Measurements from ENCODE around the gene UEVLD. TPM values are rescaled to one million over a fixed set of nuclear protein-coding genes. Genes with fewer than 3 reads are reported as not detected.

The UEVLD gene
- total RNA-seq, 1 experiment from 2014 or later: 31.6 TPM

GRCh38 chr11:18578975-18579598 is 9.4 kb downstream of the UEVLD start:
- TF ChIP-seq, protein P1, sequence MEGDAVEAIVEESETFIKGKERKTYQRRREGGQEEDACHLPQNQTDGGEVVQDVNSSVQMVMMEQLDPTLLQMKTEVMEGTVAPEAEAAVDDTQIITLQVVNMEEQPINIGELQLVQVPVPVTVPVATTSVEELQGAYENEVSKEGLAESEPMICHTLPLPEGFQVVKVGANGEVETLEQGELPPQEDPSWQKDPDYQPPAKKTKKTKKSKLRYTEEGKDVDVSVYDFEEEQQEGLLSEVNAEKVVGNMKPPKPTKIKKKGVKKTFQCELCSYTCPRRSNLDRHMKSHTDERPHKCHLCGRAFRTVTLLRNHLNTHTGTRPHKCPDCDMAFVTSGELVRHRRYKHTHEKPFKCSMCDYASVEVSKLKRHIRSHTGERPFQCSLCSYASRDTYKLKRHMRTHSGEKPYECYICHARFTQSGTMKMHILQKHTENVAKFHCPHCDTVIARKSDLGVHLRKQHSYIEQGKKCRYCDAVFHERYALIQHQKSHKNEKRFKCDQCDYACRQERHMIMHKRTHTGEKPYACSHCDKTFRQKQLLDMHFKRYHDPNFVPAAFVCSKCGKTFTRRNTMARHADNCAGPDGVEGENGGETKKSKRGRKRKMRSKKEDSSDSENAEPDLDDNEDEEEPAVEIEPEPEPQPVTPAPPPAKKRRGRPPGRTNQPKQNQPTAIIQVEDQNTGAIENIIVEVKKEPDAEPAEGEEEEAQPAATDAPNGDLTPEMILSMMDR (conservative IDR thresholded peaks at IDR 0.05): no peak
- TF ChIP-seq EZH2 (IDR thresholded peaks at IDR 0.05; ENCODE audit: low read depth): no peak
- H2AFZ ChIP-seq: no peak overlapping the region
- DNase-seq: peak in 1 of 2 experiments; percentile 31
- BruUV-seq (replicated peaks): TSS peak; percentile 8
- no peaks in the 10 kb centered on the region for H3K9me2 ChIP-seq (ENCODE audit: insufficient read depth)
- no peaks in the 10 kb centered on the region for H3K9me3 ChIP-seq (ENCODE audit: insufficient read depth, low read depth)
- peaks cover 18% of the 10 kb centered on the region; the same call in 1 of the 2 replicates for H3K36me3 ChIP-seq (ENCODE audit: low read depth)
- H3K4me3 ChIP-seq: no peak overlapping the region
- H3K4me1 ChIP-seq (replicated peaks; ENCODE audit: insufficient read depth): no peaks in the 10 kb centered on the region
- H3F3A ChIP-seq (ENCODE audit: insufficient read depth, low read depth): no peaks in the 10 kb centered on the region
- no peaks in the 10 kb centered on the region for H4K20me1 ChIP-seq (ENCODE audit: insufficient read depth)
- peak overlapping the region; percentile 29 for H3K27ac ChIP-seq
- ChIA-PET POLR2A (ENCODE audit: unreplicated experiment) (interaction anchor here (0.6 to 0.8 kb wide), 7 partner anchors 10 to 196 kb away, joined by 3 to 13 read pairs (median 6); partner anchors contain the start of gene UEVLD), CTCF (no interaction called here)
- H3K4me2 ChIP-seq: no peak overlapping the region
- no peaks in the 10 kb centered on the region for H3K27me3 ChIP-seq (ENCODE audit: insufficient read depth, low read depth)
- H3K79me2 ChIP-seq (ENCODE audit: low read depth): no peaks in the 10 kb centered on the region
- intact Hi-C loops (cut with micrococcal nuclease; ENCODE audit: unreplicated experiment): no loop called here

DNA sequence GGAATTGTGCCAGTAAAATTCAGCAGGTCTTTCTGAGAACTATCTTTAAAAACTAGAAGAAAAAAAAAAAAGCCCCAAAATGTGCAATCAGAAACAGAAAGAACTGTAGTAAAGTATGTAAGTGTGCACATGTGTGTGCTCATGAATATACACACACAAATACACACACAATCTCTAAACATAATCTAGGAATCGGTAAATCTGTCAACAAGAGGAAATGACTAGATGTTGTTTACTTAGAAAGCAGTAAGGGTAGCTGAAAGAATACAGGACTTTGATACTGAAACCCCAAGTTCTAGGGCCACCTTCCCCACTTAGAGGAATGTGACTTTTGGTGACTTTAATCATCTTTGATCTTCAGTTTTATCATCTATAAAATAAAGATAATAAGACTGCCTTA is 13.2 kb downstream of the UEVLD start:
- TF ChIP-seq EZH2 (IDR thresholded peaks at IDR 0.05; ENCODE audit: low read depth): no peak
- TF ChIP-seq, protein P1 (conservative IDR thresholded peaks at IDR 0.05): no peak
- Histone ChIP-seq H3K36me3 (ENCODE audit: low read depth) (peaks cover 28% of the 10 kb centered on the region; the same call in 1 of the 2 replicates), H3K27me3 (ENCODE audit: insufficient read depth, low read depth) (no peaks in the 10 kb centered on the region), H3K79me2 (ENCODE audit: low read depth) (no peaks in the 10 kb centered on the region), H3K9me2 (ENCODE audit: insufficient read depth) (no peaks in the 10 kb centered on the region), H3K27ac (no peak overlapping the region), H3K9me3 (ENCODE audit: insufficient read depth, low read depth) (no peaks in the 10 kb centered on the region), H3K4me3 (no peak overlapping the region), H3K4me1 (replicated peaks; ENCODE audit: insufficient read depth) (no peaks in the 10 kb centered on the region), H2AFZ (no peak overlapping the region), H3F3A (ENCODE audit: insufficient read depth, low read depth) (no peaks in the 10 kb centered on the region), H3K4me2 (no peak overlapping the region), H4K20me1 (ENCODE audit: insufficient read depth) (no peaks in the 10 kb centered on the region)
- intact Hi-C loops (cut with micrococcal nuclease; ENCODE audit: unreplicated experiment): no loop called here
- ChIA-PET CTCF (interaction anchor here (0.6 kb wide), 1 partner anchor 42 kb away, joined by 4 read pairs; no protein-coding TSS in a partner anchor), POLR2A (ENCODE audit: unreplicated experiment) (no interaction called here)
- no TSS peak for BruUV-seq (replicated peaks)
- no peak for DNase-seq

DNA sequence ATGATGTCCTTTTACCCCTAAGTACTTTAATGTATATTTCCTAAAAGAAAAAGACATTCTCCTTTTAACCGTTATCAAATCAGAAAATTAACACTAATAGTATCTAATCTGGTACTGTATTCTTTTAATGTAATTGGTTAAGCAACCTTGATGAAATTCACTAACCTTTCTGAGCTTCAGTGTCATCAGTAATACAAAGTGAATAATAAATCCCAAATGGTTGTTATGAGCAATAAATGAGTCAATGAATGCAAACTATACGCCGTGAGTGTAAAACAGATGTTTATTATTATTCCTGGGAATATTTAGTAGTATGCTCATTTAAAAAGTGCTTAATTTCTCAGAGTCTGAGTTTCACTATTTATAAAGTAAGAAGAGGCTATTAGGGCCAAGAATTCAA is 21.5 kb downstream of the UEVLD start:
- Histone ChIP-seq H3K79me2 (ENCODE audit: low read depth) (no peaks in the 10 kb centered on the region), H3K9me2 (ENCODE audit: insufficient read depth) (no peaks in the 10 kb centered on the region), H3K9me3 (ENCODE audit: insufficient read depth, low read depth) (no peaks in the 10 kb centered on the region), H3K27ac (no peak overlapping the region), H4K20me1 (ENCODE audit: insufficient read depth) (no peaks in the 10 kb centered on the region), H3K4me2 (no peak overlapping the region), H3F3A (ENCODE audit: insufficient read depth, low read depth) (0 out of 2 replicates have a peak, but pooled peaks cover 3% of the 10 kb centered on the region), H3K27me3 (ENCODE audit: insufficient read depth, low read depth) (no peaks in the 10 kb centered on the region), H2AFZ (no peak overlapping the region), H3K4me3 (no peak overlapping the region), H3K36me3 (ENCODE audit: low read depth) (peaks cover 21% of the 10 kb centered on the region), H3K4me1 (replicated peaks; ENCODE audit: insufficient read depth) (no peaks in the 10 kb centered on the region)
- ChIA-PET POLR2A (ENCODE audit: unreplicated experiment) (no interaction called here), CTCF (interaction anchor here (0.7 kb wide), 1 partner anchor 273 kb away, joined by 3 read pairs; no protein-coding TSS in a partner anchor)
- DNase-seq: no peak
- intact Hi-C loops (cut with micrococcal nuclease; ENCODE audit: unreplicated experiment): no loop called here
- no peak for TF ChIP-seq EZH2 (IDR thresholded peaks at IDR 0.05; ENCODE audit: low read depth)
- TF ChIP-seq, protein P1 (conservative IDR thresholded peaks at IDR 0.05): no peak
- BruUV-seq (replicated peaks): no TSS peak

All from PC-9 (cell line).